Activated CD8-positive, alpha-beta memory T cell treated with anti-CD3 and anti-CD28 coated beads for 48 hours (primary cell): ENCODE results near the gene KIAA1958.
"Not testable (repeated sequence)": the region's sequence is repeated elsewhere in the genome, so short reads cannot be mapped to it uniquely, and the experiment has no call there.

Source experiments
- DNase-seq, 3 experiments: peaks; one replicate each; pipeline ENCODE4 v3.0.0-alpha.2; 2020; ENCODE audit warnings: low read depth in 2 of 3, low spot score in 2 of 3

The KIAA1958 gene

GRCh38 chr9:112489876-112490666, 3.4 kb downstream of the KIAA1958 start:
- DNase-seq: no peak

DNA sequence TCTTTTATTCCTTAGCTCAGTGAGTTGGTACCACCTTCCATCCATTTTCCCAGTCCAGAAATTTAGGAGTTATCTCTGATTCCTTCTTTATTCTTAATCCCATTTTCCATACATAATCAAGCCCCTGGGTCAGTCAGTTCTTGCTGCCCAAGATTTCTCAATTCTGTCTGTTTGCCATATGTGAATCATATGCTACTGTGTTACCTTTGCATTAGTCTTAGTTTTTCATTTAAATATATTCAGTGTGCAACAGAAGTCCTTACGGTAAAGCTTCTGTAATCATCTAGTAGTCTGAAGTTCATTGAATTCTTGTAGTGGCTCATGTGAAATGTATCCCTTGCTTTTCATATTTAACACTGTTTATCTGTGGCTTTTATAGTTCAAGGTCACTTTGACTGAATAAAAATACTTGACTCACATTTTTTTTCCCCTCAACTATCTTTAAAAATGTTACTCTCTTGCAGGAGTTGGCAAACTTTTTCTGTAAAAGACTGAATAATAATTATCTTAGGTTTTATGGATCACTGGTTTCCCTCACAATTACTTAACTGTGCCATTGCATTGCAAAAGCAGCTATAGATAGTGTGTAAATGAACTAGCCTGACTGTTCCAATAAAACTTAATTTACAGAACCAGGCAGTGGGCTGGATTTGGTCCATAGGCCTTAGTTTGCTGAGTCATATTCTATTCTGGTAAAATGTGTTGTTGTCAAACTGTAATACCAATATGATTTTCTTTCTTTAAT, 6.9 kb downstream of the KIAA1958 start:
- no peak for DNase-seq

DNA sequence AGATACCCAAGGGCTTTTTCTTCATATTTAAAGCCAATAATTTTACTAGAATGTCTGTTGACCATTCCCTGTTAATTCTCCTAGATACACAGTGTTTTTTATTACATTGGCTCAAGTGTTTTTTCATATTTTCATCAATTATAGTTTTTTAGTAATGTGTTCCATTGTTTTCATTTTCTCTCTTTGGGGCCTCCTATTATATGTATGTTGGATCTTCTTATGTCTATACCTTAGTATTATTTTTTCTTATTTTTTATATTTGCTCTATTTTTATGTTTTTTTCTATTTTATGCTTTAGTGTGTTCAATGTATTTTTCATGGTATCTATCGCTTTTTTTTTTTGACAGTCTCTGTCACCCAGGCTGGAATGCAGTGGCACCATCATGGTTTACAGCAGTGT, 7.5 kb downstream of the KIAA1958 start:
- DNase-seq: no peak

- no peak for DNase-seq
Observed at GRCh38 chr9:112495614-112496013, 9.0 kb downstream of the KIAA1958 start.

DNA sequence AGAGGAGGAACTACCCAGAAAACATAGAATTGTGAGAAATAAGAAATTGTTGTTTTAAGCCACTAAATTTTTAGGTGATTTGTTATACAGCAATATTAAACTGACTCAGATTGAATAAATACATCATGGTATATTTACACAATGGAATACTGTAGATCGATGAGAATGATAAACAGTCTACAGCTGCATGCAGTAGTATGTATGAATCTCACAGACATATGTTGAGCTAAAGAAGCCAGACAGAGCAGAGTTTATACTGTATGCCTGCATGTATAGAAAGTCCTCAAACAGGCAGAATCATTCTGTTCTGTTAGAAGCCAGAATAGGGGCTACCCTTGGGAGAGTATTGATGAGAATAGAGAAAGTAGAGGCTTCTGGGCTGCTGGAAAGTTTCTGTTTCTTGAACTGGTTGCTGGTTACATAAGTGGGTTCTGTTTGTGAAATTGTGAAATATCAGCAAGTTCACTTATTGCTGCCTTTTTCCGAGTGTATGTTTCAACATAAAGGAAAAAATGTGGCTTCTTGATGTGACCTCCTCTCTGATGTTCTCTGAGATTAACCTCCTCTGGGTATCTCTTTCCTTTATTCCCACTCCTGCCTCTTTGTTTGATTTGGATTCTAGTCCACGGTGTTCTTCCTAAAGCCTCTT, 9.6 kb downstream of the KIAA1958 start:
- no peak for DNase-seq

DNA sequence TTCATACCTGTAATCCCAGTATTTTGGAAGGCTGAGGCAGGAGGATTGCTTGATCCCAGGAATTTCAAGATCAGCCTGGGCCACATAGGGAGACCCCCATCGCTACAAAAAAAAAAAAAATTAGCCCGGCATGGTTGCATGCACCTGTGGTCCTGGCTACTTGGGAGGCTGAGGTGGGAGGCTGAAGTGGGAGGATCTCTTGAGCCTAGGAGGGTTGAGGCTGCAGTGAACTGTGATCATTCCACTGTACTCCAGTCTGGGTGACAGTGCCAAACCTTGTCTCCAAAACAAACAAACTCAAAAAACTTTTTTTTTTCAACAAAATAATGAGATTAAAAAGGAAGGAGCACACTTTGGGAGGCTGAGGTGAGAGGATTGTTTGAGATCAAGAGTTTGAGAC, 14.2 kb downstream of the KIAA1958 start:
- DNase-seq: no peak

DNA sequence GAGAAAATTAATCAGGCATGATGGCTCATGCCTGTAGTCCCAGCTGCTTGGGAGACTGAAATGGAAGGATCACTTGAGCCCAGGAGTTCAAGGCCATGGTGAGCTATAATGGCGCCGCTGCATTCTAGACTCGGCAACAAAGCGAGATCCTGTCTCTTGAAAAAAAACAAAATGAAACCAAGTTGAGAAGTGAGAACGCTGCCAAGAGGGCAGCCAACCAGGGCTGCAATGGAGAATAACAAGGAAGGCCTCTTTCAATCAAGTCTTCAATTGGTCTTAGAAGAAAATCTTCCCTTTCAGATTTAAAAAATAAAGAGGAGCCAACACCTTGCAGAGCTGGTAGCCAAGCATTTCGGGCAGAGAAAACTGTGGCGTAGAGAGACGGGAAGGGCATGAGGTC, 14.7 kb downstream of the KIAA1958 start:
- no peak for DNase-seq

GRCh38 chr9:112502175-112502946, 15.7 kb downstream of the KIAA1958 start:
- no peak for DNase-seq

DNA sequence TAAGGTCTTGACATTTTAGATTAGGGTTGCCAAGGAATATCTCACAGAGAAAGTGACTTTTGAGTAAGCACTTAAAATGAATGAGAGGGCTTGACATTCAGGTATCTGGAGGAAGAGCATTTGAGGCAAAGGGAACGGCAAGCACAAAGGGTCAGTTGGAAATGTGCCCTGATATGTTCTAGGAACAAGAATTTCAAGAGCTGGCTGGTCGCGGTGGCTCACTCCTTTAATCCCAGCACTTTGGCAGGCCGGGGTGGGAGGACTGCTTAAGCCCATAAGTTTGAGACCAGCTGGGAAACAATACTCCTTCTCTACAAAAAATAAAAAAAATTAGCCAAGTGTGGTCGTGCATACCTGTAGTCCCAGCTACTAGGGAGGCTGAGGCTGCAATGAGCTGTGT, 16.5 kb downstream of the KIAA1958 start:
- DNase-seq: no peak

DNA sequence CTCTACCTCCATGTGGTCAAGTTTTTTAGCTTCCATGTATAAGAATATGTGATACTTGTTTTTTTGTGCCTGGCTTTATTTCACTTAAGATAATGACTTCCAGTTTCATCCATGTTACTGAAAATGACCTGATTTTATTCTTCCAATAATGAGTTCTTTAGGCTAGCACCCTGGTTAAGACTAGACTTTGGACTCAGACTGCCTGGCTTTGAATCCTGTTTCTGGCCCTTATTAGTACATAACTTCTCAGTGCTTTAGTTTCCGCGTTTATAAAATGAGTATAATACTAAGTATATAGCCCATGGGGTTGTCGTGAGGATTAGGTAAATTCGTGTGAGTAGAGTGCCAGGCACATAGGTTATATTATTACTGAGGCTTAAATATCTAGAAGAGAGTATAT, 18.5 kb downstream of the KIAA1958 start:
- DNase-seq: no peak

GRCh38 chr9:112505607-112506006, 19.0 kb downstream of the KIAA1958 start:
- no peak for DNase-seq

- DNase-seq: no peak
Observed at GRCh38 chr9:112506571-112506970, 19.9 kb downstream of the KIAA1958 start.

DNA sequence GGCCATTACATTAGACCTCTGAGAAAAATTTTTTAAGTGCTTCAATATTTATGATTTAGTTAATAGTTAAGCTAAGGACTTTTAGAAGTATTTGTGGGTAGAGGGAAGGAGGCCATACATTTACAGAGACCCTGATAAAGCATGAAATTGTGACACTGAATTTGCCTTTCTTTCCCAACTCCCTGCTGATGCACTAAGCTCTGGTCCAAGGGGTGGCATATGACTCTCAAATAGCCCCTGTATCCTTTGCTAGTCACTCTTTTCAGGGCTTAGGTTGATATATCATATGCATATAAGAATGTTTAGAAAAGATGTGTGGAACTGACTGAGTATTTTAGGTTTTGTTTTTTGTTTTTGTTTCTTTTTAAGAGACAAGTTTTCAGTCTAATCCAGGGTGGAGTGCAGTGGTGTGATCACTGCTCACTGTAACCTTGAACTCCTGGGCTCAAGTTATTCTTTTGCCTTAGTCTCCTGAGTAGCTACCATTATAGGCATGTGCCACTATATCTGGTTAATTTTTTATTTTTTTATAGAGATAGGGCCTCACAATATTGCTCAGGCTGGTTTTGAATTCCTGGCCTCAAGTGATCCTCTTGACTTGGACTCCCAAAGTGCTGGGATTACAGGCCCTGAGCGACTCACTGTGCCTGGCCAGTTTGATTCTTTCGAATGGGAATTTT, 20.5 kb downstream of the KIAA1958 start:
- DNase-seq: no peak

- DNase-seq: no peak
Observed at GRCh38 chr9:112508377-112508776, 21.8 kb downstream of the KIAA1958 start.

GRCh38 chr9:112512377-112512776, 25.8 kb downstream of the KIAA1958 start:
- not testable (repeated sequence) for DNase-seq

GRCh38 chr9:112516769-112517168, 30.1 kb downstream of the KIAA1958 start:
- no peak for DNase-seq

DNA sequence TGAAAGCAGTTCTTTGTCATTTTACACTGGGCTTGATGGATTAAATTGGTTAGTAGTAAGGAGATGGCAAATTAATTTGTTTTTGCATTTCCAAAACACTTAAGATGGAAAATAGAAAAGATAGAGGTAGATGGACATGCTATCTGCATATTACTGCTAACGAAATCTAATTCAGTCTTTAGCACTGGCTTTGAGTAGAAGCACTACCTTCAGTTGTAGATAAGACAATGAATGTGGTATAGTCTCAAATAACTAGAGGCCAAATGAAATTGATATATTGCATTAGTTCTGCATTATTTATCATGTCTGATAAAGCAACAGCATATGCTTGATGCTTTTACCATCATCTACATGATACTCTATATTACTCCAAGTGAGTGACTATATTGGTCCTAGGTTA, 33.4 kb downstream of the KIAA1958 start:
- DNase-seq: no peak

GRCh38 chr9:112520656-112521055, 34.0 kb downstream of the KIAA1958 start:
- no peak for DNase-seq

DNA sequence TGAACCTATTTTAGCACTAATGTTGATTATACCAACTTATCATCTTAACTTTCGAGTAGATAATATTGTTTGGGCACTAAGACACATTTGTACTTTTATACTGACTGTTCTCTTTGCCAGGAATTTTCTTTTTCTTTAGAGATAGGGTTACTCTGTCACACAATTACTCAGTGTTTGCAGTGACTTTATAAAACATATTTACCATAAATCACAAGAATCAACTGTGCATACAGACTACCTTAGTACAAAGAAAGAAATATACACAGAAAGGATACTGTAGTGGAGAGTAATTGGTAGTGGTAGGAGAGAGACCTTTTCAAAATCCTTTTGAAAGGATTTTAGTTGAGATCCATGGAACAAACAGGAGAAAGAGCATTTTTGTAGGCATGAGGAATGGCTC, 40.3 kb downstream of the KIAA1958 start:
- DNase-seq: no peak

DNA sequence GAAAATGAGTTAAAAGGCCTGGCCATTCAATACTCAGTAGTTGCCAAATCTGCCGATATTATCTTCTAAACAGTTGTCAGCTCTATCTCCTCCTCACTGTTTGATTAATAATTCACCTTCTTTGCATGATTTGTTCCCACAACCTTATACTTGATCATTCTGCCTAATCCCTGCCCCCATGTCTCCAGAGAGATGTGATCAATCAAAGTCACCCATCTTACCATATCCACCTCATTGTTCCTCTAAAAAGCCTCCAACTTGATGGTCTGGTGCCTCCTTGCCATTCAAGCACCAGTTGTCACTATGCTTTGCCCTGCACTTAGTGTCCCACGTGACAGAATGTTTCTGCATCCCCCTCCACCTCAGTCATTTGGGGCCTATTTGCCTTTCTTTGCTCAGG, 41.3 kb downstream of the KIAA1958 start:
- no peak for DNase-seq

- DNase-seq: no peak
Observed at GRCh38 chr9:112529316-112529715, 42.7 kb downstream of the KIAA1958 start.
